H54 (cell line): ENCODE data around the gene GFM1.
A peak's percentile ranks its signal among the peaks of the same experiment; 100 is the strongest.
"Not testable (repeated sequence)": the region's sequence is repeated elsewhere in the genome, so short reads cannot be mapped to it uniquely, and the experiment has no call there.

Experiments
- DNase-seq: peaks from one replicate; pipeline ENCODE4 v3.0.0; 2011; ENCODE audit warnings: low spot score, mixed read lengths; ENCODE audit not compliant: insufficient read length
- FAIRE-seq: peaks from 3 replicates; lab custom pipeline; 2011; peaks lifted over from hg19 to GRCh38; lab: Jason Lieb, UNC
- POLR2A ChIP-seq: IDR thresholded peaks from 2 replicates; pipeline ENCODE4 v1.6.1; 2011; ENCODE audit warnings: low read depth, mild to moderate bottlenecking, low read length

GFM1 gene

DNA sequence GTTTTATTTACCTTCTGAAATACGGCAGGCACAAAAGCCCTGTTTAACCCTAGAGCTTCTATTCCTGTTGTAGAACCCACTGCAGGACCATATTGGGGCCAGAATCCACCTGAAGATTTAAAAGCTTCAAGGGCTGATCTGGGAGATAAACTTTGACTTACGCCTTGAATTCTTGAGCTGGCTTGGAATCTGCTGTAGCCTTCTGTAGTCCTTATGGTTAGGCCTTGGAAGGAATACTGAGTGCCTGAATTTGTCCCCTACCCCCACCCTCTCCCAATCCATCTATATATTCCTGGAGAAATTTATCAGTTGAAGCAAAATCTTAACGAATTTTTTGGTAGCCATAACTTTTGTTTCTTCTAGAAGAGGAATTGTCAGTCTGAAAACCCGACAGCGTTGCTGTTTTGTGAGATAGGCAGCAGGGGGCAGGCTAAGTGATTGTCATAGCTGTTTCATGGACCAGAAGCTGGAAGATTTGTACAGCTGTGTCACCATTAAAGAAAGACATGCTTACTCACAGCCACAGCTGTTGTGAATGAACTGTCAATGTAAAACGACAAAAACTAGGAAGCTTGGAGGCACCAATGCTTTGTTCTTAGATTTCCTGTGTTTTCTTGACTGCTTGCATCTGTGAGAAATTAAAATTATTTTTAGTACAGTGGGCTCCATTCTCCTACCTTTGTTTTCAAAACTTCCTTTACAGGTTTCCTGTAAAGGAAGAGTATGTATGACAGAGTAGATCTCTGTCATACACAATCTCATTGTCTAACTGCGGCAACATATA lies 15.3 kb downstream of the GFM1 start:
- DNase-seq: peak; percentile 31
- TF ChIP-seq POLR2A: no peak
- peak; percentile 98 for FAIRE-seq

DNA sequence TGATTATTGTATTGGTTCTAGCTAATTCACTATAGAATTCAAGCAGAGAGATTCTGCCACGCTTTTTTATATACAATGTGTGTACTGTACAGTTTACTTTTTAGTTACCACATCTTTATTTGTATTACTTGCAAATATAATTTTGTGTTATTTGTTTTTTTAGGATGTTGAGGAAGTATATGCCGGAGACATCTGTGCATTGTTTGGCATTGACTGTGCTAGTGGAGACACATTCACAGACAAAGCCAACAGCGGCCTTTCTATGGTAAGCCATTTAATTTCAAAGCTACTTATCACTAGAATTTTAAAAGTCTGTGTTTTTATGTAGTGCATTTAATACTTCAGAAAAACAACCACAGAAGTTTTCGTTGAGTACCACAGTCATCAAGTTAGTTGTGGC lies 16.4 kb downstream of the GFM1 start:
- FAIRE-seq: no peak
- DNase-seq: no peak
- no peak for TF ChIP-seq POLR2A

- FAIRE-seq: no peak
- TF ChIP-seq POLR2A: no peak
- DNase-seq: no peak
Measured at GRCh38 chr3:158663246-158663645, 18.9 kb downstream of the GFM1 start.

DNA sequence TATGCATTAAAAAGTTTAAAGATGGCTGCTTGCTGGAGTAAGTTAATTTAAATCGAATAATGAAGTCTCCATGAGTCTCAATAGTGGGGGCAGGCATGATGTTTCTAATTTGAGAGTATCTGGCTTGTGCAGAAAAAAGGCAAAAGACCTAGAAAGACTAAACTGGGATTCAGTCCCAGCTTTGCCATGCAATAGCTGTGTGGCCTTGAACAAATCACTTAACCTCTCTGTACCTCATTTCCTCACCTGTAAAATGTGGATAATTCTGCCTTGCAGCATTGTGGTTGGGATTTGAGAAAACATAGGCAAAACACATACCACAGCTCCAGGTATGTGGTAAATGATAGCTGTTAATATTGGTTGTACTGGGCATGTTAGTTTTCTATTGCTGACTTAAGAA lies 19.5 kb downstream of the GFM1 start:
- no peak for FAIRE-seq
- TF ChIP-seq POLR2A: no peak

GRCh38 chr3:158666416-158666815 lies 22.1 kb downstream of the GFM1 start:
- DNase-seq (no peak), FAIRE-seq (no peak)
- no peak for TF ChIP-seq POLR2A

More for the DNA sequence above, 19.5 kb downstream of the GFM1 start:
- DNase-seq: no peak

- TF ChIP-seq POLR2A: no peak
- DNase-seq (no peak), FAIRE-seq (peak; percentile 15)
Measured at GRCh38 chr3:158668506-158668905, 24.2 kb downstream of the GFM1 start.

- TF ChIP-seq POLR2A: no peak
- FAIRE-seq (no peak), DNase-seq (no peak)
Measured at GRCh38 chr3:158671821-158672214, 27.5 kb downstream of the GFM1 start.

GRCh38 chr3:158672215-158673176 lies 28.2 kb downstream of the GFM1 start, which contains the start of gene LXN:
LXN (minus strand) TSS chr3:158672648; CDS start chr3:158672478, 170 bp downstream.
- FAIRE-seq (no peak), DNase-seq (no peak)
- no peak for TF ChIP-seq POLR2A

DNA sequence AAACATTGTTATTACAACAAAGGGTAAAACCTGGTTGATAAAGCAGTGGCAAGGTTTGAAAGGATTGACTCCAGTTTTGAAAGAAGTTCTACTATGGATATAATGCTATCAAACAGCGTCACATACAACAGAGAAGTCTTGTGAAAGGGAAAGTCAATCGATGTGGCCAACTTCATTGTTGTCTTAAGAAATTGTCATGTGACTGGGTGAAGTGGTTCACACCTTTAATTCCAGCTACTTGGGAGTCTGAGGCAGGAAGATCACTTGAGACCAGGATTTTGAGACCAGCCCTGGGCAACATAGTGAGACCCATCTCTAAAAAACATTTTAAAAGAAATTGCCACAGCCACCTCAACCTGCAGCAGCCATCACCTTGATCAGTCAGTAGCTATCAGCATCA lies 34.4 kb downstream of the GFM1 start:
- TF ChIP-seq POLR2A: no peak
- DNase-seq: no peak
- peak; percentile 27 for FAIRE-seq

DNA sequence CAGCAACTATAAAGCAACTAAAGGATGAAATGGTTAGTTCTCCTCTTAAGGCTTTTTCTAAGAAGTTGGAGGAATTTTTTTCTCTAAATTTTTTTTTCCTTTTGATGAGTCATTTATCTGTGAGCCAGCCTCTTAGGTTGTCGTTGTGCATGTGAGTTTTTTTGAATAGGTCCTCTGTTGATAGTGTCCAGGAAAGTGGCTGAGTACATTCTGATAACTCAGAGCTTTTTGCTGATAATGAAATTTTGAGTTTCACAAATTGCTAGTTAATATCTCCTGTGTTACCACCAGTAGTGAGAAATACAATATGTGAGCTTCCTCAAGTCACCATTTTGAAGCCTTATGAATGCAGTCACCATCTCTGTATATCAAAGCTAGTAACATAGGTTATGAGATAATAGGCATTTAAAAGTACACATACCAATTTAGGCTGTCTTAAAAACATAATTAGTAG lies 35.2 kb downstream of the GFM1 start:
- no peak for DNase-seq
- peak; percentile 65 for FAIRE-seq
- TF ChIP-seq POLR2A: no peak

- DNase-seq (no peak), FAIRE-seq (no peak)
Measured at GRCh38 chr3:158680861-158681260, 36.5 kb downstream of the GFM1 start.

GRCh38 chr3:158683230-158683962 lies 39.1 kb downstream of the GFM1 start:
- FAIRE-seq: no peak
- TF ChIP-seq POLR2A: no peak

More at GRCh38 chr3:158680861-158681260, 36.5 kb downstream of the GFM1 start:
- no peak for TF ChIP-seq POLR2A

GRCh38 chr3:158685159-158685558 lies 40.8 kb downstream of the GFM1 start:
- DNase-seq (no peak), FAIRE-seq (no peak)
- no peak for TF ChIP-seq POLR2A

More at GRCh38 chr3:158683230-158683962, 39.1 kb downstream of the GFM1 start:
- DNase-seq: no peak

DNA sequence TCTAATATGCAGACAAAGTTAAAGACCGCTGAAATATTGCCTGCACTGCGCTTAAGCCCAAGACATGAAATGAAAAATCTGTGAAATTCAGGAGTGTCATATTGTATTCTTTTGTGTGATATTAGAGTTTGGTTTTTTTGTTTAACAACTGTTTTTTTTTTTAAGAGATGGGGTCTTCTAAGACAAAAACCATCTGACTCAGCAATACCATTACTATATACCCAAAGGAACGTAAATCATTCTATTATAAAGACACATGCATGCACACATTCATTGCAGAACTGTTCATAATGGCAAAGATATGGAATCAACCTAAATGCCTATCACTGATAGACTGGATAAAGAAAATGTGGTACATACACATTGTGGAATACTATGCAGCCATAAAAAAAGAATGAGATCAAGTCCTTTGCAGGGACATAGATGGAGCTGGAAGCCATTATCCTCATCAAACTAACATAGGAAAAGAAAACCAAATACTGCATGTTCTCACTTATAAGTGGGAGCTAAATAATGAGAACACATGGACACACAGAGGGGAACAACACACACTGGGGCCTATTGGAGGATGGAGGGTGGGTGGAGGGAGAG lies 49.6 kb downstream of the GFM1 start:
- not testable (repeated sequence) for DNase-seq, FAIRE-seq
